SH-SY5Y (cell line): Measurements from ENCODE around the gene EARS2.

Experiments used
- GATA2 ChIP-seq: IDR thresholded peaks from 2 replicates; pipeline ENCODE4 v1.6.1; 2011; ENCODE audit warnings: mild to moderate bottlenecking, low read depth, low read length
- GATA3 ChIP-seq: IDR thresholded peaks from 2 replicates; pipeline ENCODE4 v1.6.1; 2011; ENCODE audit warnings: low read depth, mild to moderate bottlenecking, low read length, moderate library complexity

Gene EARS2

GRCh38 chr16:23544436-23544835 is 12.7 kb downstream of the EARS2 start:
- TF ChIP-seq GATA3 (no peak), GATA2 (no peak)

DNA sequence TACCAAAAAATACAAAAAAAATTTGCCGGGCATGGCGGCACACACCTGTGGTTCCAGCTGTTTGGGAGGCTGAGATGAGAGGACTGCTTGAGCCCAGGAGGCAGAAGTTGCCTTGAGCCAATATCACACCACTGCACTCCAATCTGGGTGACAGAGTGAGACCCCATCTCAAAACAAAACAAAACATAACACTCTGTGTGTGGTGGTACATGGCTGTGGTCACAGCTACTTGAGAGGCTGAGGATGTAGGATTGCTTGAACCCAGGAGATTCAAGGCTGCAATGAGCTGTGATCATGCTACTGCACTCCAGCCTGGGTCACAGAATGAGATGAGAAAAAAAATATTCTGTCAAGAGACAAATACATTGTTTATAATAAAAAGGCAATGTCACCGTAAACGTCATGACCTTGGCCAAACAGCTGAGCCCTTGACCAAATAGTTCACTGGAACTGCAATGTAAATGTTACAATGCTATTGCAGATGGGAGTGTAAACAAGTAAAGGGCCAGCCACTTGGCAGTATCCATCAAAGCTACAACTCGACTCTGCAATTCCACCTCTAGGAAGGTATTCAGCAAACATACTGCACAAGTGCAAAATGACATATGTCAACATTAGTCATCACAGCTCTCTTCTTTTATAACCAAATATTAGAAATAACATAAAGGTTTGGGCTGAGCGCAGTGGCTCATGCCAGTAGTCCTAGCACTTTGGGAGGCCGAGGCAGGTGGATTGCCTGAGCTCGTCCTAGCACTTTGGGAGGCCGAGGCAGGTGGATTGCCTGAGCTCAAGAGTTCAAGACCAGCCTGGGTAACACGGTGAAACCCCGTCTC is 16.9 kb downstream of the EARS2 start:
- TF ChIP-seq GATA3 (no peak), GATA2 (no peak)

GRCh38 chr16:23538919-23539278 is 18.3 kb downstream of the EARS2 start:
- TF ChIP-seq GATA2 (no peak), GATA3 (no peak)

GRCh38 chr16:23537390-23537789 is 19.8 kb downstream of the EARS2 start:
- no peak for TF ChIP-seq GATA3
- no peak for TF ChIP-seq GATA2

DNA sequence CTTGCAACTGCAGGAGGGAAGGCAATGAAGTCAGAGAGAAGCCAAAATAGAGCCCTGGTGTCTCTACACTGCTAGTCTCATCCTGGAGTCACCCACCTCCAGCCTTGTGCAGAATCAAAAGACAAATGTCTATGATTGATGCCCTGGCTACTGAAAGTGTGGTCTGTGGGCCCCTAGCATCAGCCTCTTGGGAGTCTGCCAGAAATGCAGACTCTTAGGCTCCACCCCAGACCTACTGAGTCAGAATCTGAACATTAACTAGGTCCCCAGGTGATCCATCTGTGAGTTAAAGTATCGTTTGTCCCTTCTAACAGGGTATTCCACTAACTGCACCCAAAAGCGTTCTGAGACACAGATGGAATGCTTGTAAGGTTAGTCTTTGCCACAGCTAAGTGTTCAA is 21.2 kb downstream of the EARS2 start:
- TF ChIP-seq GATA2: no peak
- no peak for TF ChIP-seq GATA3

GRCh38 chr16:23534868-23535860 is 22.0 kb downstream of the EARS2 start:
- TF ChIP-seq GATA3 (no peak), GATA2 (no peak)

GRCh38 chr16:23532448-23532847 is 24.7 kb downstream of the EARS2 start:
- TF ChIP-seq GATA3: no peak
- TF ChIP-seq GATA2: no peak

DNA sequence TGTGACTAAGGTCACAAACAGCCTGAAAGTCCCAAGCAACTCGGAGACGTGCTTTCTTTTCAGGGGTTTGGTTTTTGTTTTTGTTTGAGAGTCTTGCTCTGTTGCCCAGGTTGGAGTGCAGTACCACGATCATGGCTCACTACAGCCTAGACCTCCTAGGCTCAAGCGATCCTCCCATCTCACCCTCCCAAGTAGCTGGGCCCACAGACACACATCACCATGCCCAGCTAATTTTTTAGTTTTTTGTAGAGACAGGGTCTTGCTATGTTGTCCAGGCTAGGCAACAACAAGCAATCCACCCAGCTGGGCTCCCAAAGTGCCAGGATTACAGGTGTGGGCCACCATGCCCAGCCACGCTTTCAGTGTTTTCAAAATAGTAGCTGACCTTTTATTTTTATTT is 27.1 kb downstream of the EARS2 start:
- no peak for TF ChIP-seq GATA2
- TF ChIP-seq GATA3: no peak

DNA sequence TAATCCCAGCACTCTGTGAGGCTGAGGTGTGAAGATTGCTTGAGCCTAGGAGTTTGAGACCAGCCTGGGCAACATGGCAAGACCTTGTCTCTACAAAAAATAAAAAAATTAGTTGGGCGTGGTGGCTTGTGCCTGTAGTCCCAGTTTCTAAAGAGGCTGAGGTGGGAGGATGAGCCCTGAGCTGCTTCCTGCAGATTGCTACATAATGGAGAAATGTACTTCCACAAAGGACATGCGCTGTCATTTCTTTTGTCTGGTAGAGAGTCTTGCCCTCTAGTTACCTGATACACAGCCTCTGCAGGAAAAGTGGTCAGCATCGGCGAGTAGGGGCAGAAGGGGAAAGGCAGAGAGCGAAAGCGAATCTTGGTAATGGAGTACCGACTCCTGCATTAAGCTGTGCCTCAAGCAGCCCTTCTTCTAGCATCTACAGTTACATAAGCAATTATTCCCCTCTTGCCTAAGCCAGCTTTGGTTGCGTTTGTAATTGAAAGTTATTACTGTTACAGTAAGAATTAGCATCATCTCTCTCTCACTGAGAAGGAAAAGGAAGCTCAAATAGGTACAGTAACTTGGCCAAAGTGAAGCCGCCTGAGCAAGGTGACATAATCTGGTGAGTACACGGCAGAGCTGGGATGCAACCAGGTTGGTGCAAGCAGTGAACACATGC is 28.4 kb downstream of the EARS2 start:
- TF ChIP-seq GATA2 (no peak), GATA3 (no peak)

DNA sequence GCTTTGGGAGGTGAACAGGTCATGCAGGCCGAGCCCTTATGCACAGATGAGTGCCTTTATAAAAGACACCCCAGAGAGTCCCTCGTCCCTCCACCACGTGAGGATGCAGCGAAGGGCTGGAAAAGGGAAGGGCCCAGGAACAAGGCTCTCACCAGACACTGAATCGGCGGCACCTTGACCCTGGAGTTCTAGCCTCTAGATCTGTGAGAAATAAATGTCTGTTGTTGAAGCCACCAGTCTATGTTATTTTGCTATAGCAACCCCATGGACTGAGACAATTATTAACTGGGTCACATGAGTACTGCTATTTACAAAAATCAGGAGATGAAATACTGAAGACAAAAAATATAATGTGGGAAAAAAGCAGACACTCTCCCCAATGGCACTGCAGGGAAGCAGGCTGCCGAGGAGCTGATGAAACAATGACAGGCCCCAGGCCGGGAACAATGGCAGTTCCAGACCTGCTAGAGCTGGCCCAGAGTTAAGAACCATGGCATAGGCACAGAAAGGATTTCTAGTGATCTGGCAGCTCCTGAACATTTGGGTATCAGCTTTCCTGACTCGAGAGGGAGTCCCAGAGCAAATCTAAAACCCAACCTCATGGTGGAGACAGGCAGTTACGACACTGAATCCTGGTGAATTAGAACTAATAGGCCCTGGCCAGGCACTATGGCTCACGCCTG is 29.0 kb downstream of the EARS2 start:
- TF ChIP-seq GATA2 (no peak), GATA3 (no peak)

- TF ChIP-seq GATA3 (no peak), GATA2 (no peak)
These were observed 32.3 kb downstream of the EARS2 start for GRCh38 chr16:23524886-23525285.

GRCh38 chr16:23523876-23524385 is 33.2 kb downstream of the EARS2 start:
- TF ChIP-seq GATA3: no peak
- no peak for TF ChIP-seq GATA2

GRCh38 chr16:23523321-23523720 is 33.8 kb downstream of the EARS2 start:
- TF ChIP-seq GATA2 (no peak), GATA3 (no peak)

DNA sequence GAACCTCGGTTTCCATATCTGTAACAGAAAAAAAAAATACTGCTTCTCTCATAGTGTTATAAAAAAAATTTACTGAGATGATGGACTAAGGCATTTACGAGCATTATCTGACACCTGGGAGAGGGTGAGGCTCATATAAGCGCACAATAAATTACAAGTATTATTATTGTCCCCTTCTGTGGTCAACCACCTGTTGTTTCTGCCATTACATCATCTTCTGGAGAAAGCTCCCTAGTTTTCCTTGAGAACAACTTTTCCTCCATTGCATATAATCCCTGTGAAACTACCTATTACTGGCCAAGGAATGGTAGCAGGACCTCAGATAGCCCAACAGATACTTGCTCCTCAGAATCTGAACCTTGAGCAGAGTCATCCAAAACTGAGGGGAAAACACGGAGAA is 35.2 kb downstream of the EARS2 start:
- TF ChIP-seq GATA2 (no peak), GATA3 (no peak)
